ENCODE results near the gene PEX13.

Gene PEX13

GRCh38 chr2:61085883-61086282, 68.4 kb downstream of the PEX13 start:
- DNase-seq, result no peak

GRCh38 chr2:61089797-61090196, 72.3 kb downstream of the PEX13 start:
- no peak for DNase-seq

GRCh38 chr2:61090386-61090921, 72.9 kb downstream of the PEX13 start:
- DNase-seq, result no peak

GRCh38 chr2:61091485-61091884, 74.0 kb downstream of the PEX13 start:
- no peak for DNase-seq

GRCh38 chr2:61096438-61096837, 78.9 kb downstream of the PEX13 start:
- no peak for DNase-seq

GRCh38 chr2:61100801-61101200, 83.3 kb downstream of the PEX13 start:
- no peak for DNase-seq

Measured in CD4-positive, alpha-beta T cell treated with Interleukin-4 for 1 hour (primary cell).